Measurements from ENCODE around the gene USP32. TPM values are rescaled to one million over a fixed set of nuclear protein-coding genes. Genes with fewer than 3 reads are reported as not detected.

The USP32 gene
- total and polyA plus RNA-seq, 2 of the 8 experiments (the other 6 are each of a cell fraction or from before 2014, with no cell fraction given) = 29.6 to 112 TPM

- Histone ChIP-seq H3K27me3 (replicated peaks in 1 of 4; ENCODE audit: control insufficient read depth in 3 of 4, extremely low read depth in 1 of 4, insufficient read depth in 3 of 4, low read length in 3 of 4) (no peaks in the 10 kb centered on the region), H3K9me3 (ENCODE audit: insufficient read depth in 2 of 2, low read depth in 1 of 2, low read length in 1 of 2) (no peaks in the 10 kb centered on the region), H2BK12ac (ENCODE audit: low read depth, low read length) (no peak overlapping the region), H3K56ac (replicated peaks; ENCODE audit: insufficient read length, low read depth, low read length) (no peak overlapping the region), H3K4me3 (ENCODE audit: extremely low read depth in 1 of 4, insufficient read depth in 2 of 4, low read depth in 3 of 4, low read length in 4 of 4) (no peak overlapping the region), H3K79me2 (ENCODE audit: control insufficient read depth in 1 of 2, insufficient read depth in 2 of 2, low read length in 2 of 2) (peaks cover 0 to 69% of the 10 kb centered on the region in 2 experiments; a peak in 2 of 4 replicates), H2BK5ac (ENCODE audit: low read depth, low read length) (no peak overlapping the region), H3K14ac (ENCODE audit: insufficient read length) (no peak overlapping the region), H3K27ac (ENCODE audit: low read depth, low read length) (no peak overlapping the region), H3K23ac (ENCODE audit: insufficient read length) (no peak overlapping the region), H3K4me1 (replicated peaks in 1 of 4; ENCODE audit: control insufficient read depth in 3 of 4, insufficient read depth in 4 of 4, low read length in 3 of 4) (peaks cover 0 to 2% (median under 1%) of the 10 kb centered on the region in 4 experiments; a peak in 3 of 7 replicates), H2AFZ (ENCODE audit: low read length) (no peak overlapping the region), H4K8ac (ENCODE audit: extremely low read depth, insufficient read depth, low read length) (no peak overlapping the region), H3K36me3 (ENCODE audit: control insufficient read depth in 2 of 4, insufficient read depth in 4 of 4, low read length in 3 of 4) (no peaks in the 10 kb centered on the region; a peak in 1 of 8 replicates), H3K4me2 (ENCODE audit: insufficient read depth in 1 of 2, low read depth in 2 of 2, low read length in 2 of 2) (no peak overlapping the region), H2BK120ac (replicated peaks; ENCODE audit: low read depth, low read length) (no peak overlapping the region), H4K5ac (ENCODE audit: insufficient read length, low read depth, low read length) (no peak overlapping the region), H2BK20ac (ENCODE audit: low read length) (no peak overlapping the region), H4K20me1 (replicated peaks in 1 of 2; ENCODE audit: control insufficient read depth in 1 of 2, insufficient read depth in 2 of 2, low read length in 2 of 2) (peaks cover 2 to 3% of the 10 kb centered on the region in 2 experiments), H2BK15ac (ENCODE audit: low read length) (no peak overlapping the region), H3K4ac (replicated peaks; ENCODE audit: insufficient read length, low read depth, low read length) (no peak overlapping the region), H3K9ac (replicated peaks in 1 of 4; ENCODE audit: extremely low read depth in 1 of 4, low read depth in 3 of 4, low read length in 3 of 4) (no peak overlapping the region), H3K23me2 (ENCODE audit: low read depth, low read length) (no peaks in the 10 kb centered on the region), H2AK5ac (ENCODE audit: low read depth, low read length) (no peak overlapping the region), H4K91ac (replicated peaks; ENCODE audit: insufficient read length, low read length) (no peak overlapping the region), H3K79me1 (ENCODE audit: low read depth, low read length) (no peaks in the 10 kb centered on the region), H3K18ac (ENCODE audit: extremely low read depth, low read length) (no peak overlapping the region)
- ChIA-PET POLR2A (ENCODE audit: partially characterized antibody) (no interaction called here), CTCF (ENCODE audit: partially characterized antibody) (no interaction called here)
- TF ChIP-seq USF2 (IDR thresholded peaks at IDR 0.05; ENCODE audit: low read length) (no peak), KDM5A (IDR thresholded peaks at IDR 0.05; ENCODE audit: low read length) (no peak), JUN (IDR thresholded peaks at IDR 0.05; ENCODE audit: low read depth, low read length) (no peak), POLR2AphosphoS5 (IDR thresholded peaks at IDR 0.05; ENCODE audit: low read depth, low read length) (no peak), SIX5 (IDR thresholded peaks at IDR 0.05; ENCODE audit: low read depth, low read length) (no peak)
- FAIRE-seq (no peak), DNase-seq (ENCODE audit: low read depth in 1 of 2, low spot score in 2 of 2) (no peak)
- 74% methylated on average over 1 of the region's 1 CpG; no CpG with 5 or more reads in 1 of the 2 experiments for WGBS, 2 experiments (ENCODE audit: extremely low coverage in 1 of 2, insufficient coverage in 1 of 2, insufficient read length in 1 of 2, insufficient replicate concordance in 2 of 2, low coverage in 1 of 2, low lambda C conversion rate in 2 of 2, missing lambda C conversion rate in 1 of 2)
Observed at GRCh38 chr17:60300949-60301348, 91.0 kb downstream of the USP32 start.
